Fibroblast of pulmonary artery (primary cell): ENCODE results near the gene ACP1.

ENCODE experiments used
- DNase-seq: peaks from one replicate; pipeline ENCODE4 v3.0.0-alpha.2; 2010; ENCODE audit warnings: low read depth
- H3K4me3 ChIP-seq: replicated peaks from 2 replicates; pipeline ENCODE4 v1.5.1; 2011; ENCODE audit warnings: low read depth, mild to moderate bottlenecking, control low read depth, low read length, moderate library complexity
- CTCF ChIP-seq: IDR thresholded peaks from 2 replicates; pipeline ENCODE4 v1.5.1; 2011; ENCODE audit warnings: mild to moderate bottlenecking, control low read depth, low read length, inconsistent platforms; ENCODE audit errors: missing control alignments

Gene ACP1

GRCh38 chr2:317501-318424, 53.0 kb downstream of the ACP1 start:
- H3K4me3 ChIP-seq = no peak overlapping the region
- peak; percentile 11 for DNase-seq
- no peak for TF ChIP-seq CTCF

GRCh38 chr2:319059-319600, 54.4 kb downstream of the ACP1 start:
- no peak overlapping the region for H3K4me3 ChIP-seq
- TF ChIP-seq CTCF = no peak
- no peak for DNase-seq

GRCh38 chr2:320561-320960, 55.8 kb downstream of the ACP1 start:
- no peak for DNase-seq
- TF ChIP-seq CTCF = no peak
- H3K4me3 ChIP-seq = no peak overlapping the region

GRCh38 chr2:322326-322725, 57.6 kb downstream of the ACP1 start:
- DNase-seq = no peak
- TF ChIP-seq CTCF = no peak
- H3K4me3 ChIP-seq = no peak overlapping the region

- H3K4me3 ChIP-seq = no peak overlapping the region
- no peak for TF ChIP-seq CTCF
- DNase-seq = no peak
Measured at GRCh38 chr2:323035-323434, 58.3 kb downstream of the ACP1 start.
